OCI-LY1 (cell line): ENCODE data around the gene SMG5.
"Not testable (repeated sequence)": the region's sequence is repeated elsewhere in the genome, so short reads cannot be mapped to it uniquely, and the experiment has no call there.

Experiments used
- CTCF ChIP-seq: fragments of 200-600 bp; sonication (generic), shearing (Covaris generic); IDR thresholded peaks from 2 replicates; pipeline ENCODE4 v1.5.1; 2017; ENCODE audit warnings: mild to moderate bottlenecking, antibody characterized with exemption, low read length, moderate library complexity, mixed read lengths
- EZH2 ChIP-seq: fragments of 200-600 bp; sonication (generic), shearing (Covaris generic); IDR thresholded peaks from 2 replicates; pipeline ENCODE4 v1.8.0; 2017; ENCODE audit warnings: borderline replicate concordance, mixed run types, mild to moderate bottlenecking, antibody characterized with exemption, low read length, moderate library complexity, mixed read lengths

GRCh38 chr1:156323179-156323578 lies 40.6 kb upstream of the SMG5 start:
- not testable (repeated sequence) for TF ChIP-seq CTCF, EZH2
